ENCODE results near the gene CHADL.

GRCh38 chr22:41289671-41290070, 48.9 kb upstream of the CHADL start:
- no peak for TF ChIP-seq ZNF423 (tag by site-specific recombination; IDR thresholded peaks at IDR 0.05)
- TF ChIP-seq EGR2 (tag by site-specific recombination; IDR thresholded peaks at IDR 0.05; ENCODE audit: low read depth): no peak
- no peak for TF ChIP-seq CTCF (tag by site-specific recombination; IDR thresholded peaks at IDR 0.05)
- TF ChIP-seq ZBTB8A (tag by site-specific recombination; IDR thresholded peaks at IDR 0.05): no peak

Measured in HEK293 (cell line).